Ovary (tissue), 3 donors: ENCODE data around the gene DBF4B.

Experiments
- CTCF ChIP-seq, 3 donors: fragments of 450-650 bp in 2 of 3; fragments of 200-600 bp in 1 of 3; IDR thresholded peaks; one replicate each; pipeline versions ENCODE4 v1.5.1 to v1.8.0; 2016 to 2022; ENCODE audit warnings: antibody characterized with exemption in 3 of 3, mild to moderate bottlenecking in 1 of 3
- POLR2A ChIP-seq: fragments of 450-650 bp; IDR thresholded peaks from one replicate; pipeline ENCODE4 v1.6.1; 2017; ENCODE audit warnings: antibody characterized with exemption, mild to moderate bottlenecking, moderate library complexity
- donor health status: DM: no; HTN: no; CAD: no.

GRCh38 chr17:44663095-44663494, 45.4 kb upstream of the DBF4B start:
- TF ChIP-seq POLR2A (no peak), CTCF (IDR thresholded peaks at IDR 0.05) (no peak)
